Non-pigmented ciliary epithelial cell (primary cell): ENCODE data around the gene RPP30.
"Not testable (repeated sequence)": the region's sequence is repeated elsewhere in the genome, so short reads cannot be mapped to it uniquely, and the experiment has no call there.

Experiments used
- DNase-seq: peaks from one replicate; pipeline ENCODE4 v3.0.0-alpha.2; 2010; ENCODE audit warnings: low read depth

RPP30 gene

DNA sequence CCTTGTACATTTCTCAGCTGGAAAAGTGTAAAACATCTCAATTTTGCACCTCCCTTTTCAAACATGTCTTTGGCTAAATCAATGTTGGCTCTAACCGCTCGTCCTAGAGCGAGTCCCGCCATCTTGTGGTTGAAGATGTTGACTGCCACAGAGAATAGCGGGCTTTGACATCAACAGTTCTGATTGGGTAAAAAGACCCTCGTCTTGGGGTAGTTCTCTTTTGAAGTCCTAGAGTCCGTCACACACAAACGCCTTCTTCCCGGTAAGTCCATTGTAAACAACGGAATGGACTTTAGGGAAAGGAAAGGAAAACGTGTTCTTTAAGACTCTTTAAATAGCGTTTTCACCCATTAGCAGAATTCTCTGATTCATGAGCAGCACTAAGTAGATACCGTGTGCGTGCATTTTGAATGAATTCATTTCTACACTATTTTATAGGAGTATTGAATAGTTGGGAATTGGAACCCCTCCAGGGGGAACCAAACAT is 452 bp upstream of the RPP30 start:
- DNase-seq = peak; percentile 53

DNA sequence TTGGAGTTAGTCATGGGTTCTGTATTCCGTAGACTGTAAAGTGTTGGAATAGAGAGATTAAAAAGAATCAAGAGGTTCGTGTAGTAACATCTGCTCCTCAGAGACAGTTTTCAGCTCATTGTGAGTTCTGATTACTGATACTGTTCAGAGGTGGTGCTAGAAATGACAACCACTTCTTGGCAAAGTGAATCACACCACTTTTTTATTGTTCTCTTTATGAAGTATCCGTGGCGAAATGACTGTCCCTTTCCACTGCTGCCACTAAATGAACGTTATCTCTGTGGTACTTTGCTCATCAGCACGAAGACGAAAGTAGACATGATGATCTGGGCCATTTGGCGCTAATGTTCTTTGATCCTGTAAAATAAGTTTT is 860 bp downstream of the RPP30 start:
- DNase-seq = no peak

DNA sequence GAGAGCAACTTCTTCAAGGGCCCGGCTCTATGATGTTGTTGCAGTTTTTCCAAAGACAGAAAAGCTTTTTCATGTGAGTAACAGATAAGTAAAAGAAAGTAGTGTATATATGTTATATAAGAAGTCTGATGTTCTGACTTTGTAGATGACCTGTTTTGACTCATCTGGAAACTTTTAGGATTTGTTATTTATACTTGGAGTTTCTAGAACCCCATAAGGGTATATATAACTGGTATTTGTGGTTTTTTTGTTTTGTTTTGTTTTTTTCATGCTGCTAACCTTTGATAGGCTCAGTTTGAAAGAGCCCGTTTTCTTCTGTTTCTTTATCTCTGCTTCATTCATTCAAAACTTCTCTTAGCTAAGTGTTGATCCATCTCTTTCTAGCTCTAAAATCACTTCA is 7.3 kb downstream of the RPP30 start:
- no peak for DNase-seq

DNA sequence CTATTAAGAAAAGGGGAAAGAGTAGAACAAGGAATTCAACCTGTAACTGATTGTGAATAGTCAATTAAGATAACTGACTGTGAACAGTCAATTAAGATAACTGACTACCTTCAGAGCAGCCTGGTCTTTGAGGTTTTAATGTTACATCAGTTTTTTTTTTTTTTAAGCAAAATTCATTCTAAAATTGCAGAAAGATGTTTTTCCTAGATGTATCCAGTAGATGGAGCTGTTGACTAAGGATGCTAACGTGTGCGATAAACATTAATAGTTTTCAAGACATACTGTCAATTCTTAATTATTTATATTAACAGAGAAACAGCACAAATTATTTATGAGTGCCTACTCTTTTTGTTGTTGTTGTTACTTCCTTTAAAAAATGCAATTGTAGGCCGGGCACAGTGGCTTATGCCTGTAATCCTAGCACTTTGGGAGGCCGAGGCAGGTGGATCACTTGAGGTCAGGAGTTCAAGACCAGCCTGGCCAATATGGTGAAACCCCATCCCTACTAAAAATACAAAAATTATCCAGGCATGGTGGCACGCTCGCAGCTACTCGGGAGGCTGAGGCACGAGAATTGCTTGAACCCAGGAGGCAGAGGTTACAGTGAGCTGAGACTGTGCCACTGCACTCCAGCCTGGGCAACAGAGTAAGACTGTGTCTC is 8.4 kb downstream of the RPP30 start:
- DNase-seq = not testable (repeated sequence)

DNA sequence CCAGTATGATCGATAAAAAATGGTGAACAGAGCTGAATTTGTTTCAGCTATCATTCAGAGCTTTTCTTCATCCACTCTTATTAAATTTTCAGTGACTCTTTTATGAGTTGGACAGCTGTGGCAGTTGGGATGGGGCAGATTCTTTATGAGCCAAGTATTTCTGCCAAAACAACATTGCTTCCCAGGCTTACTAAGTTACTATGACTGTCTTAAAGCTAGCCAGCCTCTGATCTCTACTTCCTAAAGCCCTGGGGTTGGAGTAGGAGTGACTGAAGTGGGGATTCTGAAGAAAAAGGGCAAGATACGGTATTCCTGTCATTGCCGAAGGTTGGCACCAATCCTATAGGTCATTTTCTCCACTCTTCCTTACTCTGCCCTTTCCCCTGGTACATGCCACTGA is 12.7 kb downstream of the RPP30 start:
- DNase-seq = no peak

DNA sequence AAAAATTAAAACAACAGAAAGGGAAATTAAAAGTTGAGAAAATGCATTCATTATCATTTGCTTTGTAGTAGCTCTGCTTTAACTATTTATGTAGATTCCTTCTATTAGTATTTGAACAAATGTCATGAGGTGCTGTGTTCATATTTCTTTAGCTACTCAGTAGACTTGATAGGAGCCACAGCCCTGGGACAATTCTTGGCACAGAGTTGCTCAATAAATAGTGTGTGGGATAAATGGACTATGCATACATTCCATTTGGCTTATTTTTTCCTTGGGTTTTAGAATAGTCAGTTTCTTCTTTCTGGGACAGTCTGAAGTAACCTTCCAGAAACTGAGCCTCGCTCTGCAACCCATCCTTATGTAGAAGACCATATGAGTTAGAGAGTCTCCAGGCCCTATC is 13.4 kb downstream of the RPP30 start:
- DNase-seq = no peak

DNA sequence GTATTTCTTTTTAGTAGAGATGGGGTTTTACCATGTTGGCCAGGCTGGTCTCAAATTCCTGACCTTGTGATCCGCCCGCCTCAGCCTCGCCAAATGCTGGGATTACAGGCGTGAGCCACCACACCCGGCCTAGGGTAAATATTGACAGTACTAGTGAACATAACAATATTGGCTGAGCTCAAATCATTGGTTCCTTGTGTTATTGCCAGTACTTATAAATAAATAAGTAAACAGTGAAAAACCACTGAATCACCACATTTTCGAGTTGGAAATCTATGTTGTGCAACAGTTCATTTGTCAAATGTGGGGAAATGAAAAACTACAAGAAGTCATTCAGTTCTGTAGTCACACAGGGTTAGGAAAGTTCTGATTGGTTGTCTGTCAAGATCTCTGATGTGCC is 15.8 kb downstream of the RPP30 start:
- no peak for DNase-seq

DNA sequence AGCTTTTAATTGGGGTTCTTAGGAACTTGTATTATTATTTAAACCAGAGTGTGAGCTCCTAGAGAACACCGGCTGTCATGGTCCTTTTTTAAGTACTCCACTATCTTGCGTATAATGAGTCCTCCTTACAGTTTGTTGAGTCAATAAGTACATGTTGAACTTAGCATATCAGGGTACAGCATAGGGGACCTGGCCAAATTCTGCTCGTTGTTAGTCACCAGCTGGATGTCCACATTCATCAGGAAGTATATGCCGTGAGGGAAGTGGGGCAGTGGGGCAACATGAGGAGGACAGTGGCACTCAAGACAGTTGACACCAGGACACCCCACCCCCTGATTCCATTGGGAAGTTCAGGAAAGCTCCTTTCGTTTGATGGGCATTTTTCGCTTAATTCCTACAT is 16.6 kb downstream of the RPP30 start:
- DNase-seq = no peak

DNA sequence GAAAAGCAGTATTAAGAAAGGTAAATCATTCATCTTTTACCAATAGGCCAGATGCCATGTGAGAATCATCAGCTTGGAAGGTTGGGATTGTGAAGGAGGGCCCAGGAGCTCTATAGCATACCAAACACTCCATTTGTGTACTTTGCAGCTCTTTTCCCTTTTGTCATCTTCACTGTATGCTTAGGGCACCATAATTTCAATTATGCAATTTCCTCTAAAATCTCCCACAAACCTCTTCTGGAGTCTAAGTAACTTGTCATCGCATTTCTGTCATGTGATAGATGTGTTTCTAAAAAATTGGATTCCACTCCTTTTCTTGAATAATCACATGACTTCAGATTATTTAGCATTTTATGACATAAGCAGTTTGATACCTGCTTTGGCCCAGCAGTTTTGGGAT is 17.9 kb downstream of the RPP30 start:
- DNase-seq = no peak

DNA sequence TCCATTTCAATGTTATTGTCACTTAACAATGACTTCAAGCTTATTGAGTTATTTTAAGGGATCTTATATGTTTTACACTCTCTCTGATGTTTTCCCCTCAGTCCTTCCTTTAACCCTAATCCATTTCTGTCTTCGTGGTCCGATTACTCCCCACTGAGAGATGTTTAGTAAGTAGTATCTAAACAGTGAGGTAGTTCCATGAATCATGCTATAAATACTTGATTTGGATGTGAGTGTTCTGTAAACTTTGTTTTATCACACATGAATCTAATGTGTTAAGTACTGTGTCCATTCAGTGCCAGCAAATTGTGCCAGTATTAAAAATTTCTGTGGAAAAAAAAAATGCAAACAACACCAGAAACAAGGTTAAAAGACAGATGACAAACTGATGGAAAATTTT is 18.6 kb downstream of the RPP30 start:
- no peak for DNase-seq

DNA sequence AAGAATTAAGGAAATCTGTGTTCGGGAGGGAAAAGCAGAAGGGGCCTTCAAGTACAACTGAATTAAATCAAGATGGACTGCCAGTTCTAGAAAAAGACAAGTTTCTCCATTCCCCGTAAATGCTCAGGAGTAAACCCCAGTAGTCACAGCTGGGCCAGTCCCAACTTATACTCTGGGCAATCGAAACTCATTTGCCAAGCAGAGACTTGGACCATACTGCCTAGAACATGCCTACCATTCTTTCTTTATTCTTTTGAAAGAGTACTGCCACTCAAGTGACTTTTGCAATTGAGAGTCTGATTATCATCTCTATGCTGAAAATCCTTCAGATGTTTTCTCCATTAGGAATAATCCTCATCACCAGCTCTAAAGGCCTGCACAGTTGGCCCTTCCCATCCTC is 21.4 kb downstream of the RPP30 start:
- DNase-seq = no peak

DNA sequence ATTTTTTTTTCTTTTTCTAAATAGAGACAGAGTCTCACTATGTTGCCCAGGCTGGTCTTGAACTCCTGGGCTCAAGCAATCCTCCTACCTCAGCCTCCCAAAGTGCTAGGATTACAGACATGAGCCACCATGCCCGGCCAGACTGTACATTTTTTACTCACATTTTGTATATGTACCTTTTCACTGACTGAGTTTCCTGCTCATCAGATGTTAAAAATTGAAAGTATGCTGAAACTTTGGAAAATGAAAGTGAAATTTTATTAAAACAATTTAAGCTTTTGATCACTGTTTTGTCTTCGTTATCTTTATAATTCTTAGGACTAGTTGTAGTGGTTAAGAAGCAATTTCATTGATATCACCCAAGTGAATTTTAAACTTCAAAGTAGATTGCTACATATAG is 25.1 kb downstream of the RPP30 start:
- DNase-seq = not testable (repeated sequence)

DNA sequence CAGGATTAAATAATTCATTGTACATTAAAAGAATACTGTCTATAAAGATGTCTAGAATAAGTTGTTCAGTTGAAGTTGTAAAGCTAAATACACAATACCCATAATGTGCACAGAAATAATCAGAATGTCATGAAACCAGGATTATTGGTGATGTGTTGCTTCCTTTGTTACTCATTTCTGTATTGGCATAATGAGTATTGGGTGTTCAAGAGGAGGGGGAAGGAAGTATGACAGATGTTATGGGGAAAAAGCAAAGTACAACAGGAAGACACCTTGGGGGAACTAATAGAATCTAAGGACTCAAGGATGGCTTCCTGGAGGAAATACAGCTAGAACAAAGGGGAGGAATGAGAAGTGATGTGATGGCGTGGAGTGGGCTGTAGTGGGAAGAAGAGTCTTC is 34.2 kb downstream of the RPP30 start:
- DNase-seq = no peak

DNA sequence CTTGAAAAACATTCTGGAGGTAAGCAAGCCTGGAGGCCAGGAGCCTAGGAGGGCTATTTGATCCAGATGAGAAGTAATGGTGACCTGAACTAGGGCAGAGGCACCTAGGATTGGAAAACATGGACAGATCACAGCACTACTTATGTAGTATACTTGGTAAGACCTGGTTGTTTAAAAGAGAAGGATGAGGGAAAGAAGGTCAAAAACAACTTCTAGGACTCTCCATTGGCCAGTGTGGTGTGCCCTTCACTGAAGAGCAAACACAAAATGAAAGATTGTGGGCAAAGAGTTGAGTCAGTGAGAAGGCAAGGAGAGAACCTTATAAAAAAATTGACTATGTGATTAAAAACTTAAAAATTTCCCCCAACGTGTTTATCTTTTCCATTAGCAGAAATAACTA is 34.8 kb downstream of the RPP30 start:
- DNase-seq = no peak

DNA sequence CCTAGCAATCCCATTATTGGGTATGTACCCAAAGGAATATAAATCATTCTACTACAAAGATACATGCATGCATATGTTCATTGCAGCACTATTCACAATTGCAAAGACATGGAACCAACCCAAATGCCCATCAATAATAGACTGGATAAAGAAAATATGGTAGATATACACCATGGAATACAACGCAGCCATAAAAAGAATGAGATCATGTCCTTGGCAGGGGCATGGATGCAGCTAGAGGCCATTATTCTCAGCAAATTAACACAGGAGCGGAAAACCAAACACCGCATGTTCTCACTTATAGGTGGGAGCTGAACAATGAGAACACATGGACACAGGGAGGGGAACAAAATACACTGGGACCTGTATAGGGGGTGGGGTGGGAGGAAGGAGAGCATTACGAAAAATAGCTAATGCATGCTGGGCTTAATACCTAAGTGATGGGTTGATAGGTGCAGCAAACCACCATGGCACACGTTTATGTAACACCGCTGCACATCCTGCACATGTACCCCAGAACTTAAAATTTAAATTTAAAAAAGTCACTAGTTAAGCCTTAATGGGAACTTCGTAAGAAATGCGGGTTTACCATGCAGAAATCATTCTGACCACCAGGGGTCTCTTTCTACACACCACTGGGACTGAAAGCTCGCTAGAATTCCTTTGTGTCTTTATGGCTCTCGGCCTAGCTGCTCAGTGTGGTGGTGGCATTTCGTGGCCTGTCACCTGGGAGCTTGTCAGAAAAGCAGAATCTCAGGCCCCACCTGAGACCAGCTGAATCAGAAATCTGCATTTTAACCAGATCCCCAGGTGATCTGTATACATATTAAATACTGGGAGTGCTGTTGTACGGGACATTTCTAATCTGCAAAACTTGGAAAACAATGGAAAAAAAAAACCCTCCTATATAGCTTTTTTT is 39.6 kb downstream of the RPP30 start:
- peak; percentile 47 for DNase-seq

DNA sequence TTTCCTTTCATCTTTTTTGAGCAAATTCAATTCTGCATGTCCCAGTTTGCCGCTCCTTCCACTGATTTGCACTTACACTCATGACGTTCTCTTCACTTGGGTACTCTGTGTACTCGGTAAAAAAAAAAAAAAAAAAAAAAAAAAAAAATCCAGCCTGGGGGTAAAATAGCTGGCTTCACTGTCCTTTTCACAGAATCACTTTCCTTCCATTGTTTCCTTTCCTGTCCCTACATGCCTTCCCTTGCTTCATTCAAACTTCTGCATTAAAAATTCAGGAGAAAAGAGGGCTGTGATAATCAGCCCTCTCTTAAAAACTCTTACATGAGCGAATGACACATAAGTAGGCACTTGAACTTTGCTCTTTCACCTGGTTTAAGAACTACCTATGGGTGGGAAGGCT is 40.4 kb downstream of the RPP30 start:
- no peak for DNase-seq

DNA sequence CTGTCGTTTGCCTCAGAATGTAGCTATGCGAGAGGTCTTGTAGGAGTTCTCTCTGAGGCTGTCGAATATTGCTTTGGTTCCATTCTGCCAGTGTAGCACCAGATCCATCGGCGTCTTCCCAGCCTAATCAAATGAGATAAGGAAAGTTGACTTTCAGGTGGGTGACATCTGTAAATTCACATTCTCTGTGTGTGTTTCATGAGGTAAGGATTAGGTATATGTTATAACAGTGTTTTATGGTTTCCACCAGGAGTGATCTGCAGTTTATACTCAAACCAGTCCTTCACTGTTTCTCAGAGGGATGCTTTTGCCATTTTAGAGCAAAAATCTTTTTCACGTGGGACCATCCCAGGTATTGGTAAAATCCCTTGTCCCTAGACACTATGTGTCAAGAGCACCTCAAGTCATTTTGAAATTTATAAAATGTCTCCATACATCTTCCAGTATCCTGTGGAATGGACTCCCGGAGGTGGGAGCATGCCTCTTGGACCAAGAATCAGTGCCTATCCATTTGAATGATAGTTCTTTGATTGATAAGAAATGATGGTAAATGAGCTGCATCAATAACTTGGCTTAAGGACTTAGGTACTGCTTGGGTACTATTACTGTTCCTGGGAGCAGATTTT is 41.2 kb downstream of the RPP30 start:
- no peak for DNase-seq

DNA sequence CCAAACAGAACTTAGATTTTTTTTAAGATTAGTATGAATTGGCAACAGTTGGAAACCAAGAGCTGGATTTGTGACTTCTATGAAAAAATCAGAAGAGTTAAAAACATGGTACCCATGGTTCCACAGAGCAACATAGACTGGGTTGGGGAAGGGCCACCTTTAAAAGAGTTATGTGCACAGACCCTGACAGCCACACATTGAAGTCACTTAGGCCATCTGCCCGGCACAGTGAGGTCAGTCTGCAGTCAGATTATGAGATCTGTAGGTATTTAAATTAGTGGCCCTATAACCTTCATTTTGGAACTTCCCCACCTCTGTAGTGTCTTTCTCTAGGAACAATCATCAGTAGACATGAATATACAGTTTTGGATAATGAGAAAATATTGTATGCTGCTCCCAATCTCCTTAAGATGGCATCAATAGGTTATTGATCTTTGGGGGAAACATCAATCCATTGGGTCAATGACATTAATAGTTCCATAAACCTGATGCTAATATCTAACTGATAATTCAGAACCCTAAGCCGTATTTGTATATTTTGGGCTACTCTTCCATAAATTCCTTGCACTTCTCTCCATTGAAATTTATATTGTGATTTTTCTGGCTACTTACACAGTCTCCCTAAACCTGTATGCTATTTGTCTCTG is 42.1 kb downstream of the RPP30 start:
- DNase-seq = no peak

DNA sequence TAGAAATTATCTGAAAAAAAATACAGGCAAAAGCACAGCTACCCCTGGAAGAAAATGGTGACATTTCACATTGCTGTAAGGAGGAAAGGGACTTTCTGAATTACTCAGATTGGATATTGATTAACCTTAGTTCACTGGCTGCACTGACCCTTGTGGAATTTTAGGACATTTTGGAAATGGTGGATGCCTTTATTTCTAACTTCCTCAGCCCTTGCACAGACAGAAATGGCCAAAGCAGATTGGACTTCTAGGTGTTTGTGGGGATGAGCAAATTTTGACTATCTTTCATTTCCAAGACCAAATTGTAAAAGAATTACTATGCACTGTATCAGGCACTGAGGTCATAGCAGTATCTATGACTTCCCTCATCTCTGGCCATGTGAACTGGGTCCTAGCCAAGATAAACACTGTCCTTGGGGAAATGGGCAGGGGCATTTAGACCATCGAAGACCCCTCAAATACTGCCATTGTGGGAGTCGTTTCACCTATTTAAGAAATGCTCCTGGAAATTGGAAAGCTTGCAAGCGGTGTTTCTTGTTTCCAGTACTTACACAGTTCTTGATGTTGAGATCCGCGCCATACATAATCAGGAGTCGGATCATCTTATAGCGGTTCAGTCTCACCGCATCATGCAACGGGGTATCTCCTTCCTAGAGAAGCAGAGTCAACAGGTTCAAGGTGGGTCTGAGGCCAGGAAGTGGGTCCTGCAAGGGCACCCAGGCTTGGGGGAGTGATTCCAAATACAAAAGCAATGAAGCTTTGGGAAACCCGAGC is 43.4 kb downstream of the RPP30 start:
- DNase-seq = no peak

DNA sequence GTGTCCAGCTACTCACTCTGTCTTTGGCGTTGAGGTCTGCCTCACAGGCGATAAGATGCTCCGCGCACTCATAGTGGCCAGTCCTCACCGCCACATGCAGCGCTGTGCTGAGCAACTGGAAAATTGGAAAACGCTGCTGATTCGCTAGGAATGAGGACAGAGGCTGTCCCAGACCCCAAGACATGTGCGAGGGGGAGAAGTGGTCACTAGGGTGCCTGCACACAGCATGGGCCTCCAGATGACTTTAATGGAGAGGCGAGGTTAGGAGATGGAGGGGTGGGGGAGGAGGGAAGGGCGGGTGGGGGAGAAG is 43.9 kb downstream of the RPP30 start:
- DNase-seq = no peak

DNA sequence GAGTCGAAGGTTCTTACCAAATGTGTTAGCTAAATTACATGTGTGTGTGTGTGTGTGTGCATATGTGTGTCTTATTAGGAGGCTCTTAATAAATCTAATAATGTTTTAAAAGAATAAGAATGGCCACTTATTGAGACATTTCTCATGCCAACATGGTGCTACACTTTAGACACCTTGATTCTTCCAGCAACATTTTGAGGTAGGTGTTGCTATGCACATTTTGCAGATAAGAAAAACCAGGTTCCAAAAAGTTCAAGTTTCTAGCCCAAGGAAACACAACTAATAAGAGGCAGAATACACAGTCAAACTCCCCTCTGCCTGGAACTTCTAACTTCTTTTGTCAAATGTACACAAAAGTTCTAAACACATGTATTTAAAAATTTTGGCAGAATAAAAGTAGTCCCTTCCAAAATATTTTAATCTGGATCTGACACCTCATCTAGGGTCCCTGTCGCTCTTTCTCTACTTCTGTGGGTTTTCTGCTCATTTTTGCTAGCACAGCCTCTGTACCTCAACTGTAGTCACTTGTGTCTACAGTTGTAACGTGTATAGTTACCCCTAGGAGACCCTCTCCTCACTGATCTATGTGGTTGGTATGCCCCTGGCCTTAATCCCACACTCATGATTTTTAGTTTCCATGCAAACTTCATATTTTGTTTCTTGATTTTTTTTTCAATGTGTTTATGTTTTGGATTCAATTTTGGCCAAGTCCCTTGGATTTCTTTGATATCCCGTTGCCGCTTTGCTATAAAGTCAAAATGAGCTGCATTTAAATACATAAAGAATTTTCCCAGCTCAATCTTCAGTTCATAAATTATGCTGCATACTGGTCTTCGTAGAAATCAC is 44.8 kb downstream of the RPP30 start:
- no peak for DNase-seq
